ENCODE data around the gene SCAI. TPM values are rescaled to one million over a fixed set of nuclear protein-coding genes. Genes with fewer than 3 reads are reported as not detected.

SCAI gene
- total RNA-seq, 4 donors from 2014 or later = 10.4 to 13.4 (median 12.5) TPM

GRCh38 chr9:125142560-125143376 lies 560 bp downstream of the SCAI start:
- no peaks in the 10 kb centered on the region for H3K36me3 ChIP-seq
- H3K9me3 ChIP-seq = no peaks in the 10 kb centered on the region
- intact Hi-C loops (cut with DNase I) = loop anchor here (5.0 to 10.0 kb wide), 2 partner anchors 200 to 268 kb away; partner anchors contain the start of gene GOLGA1
- WGBS, 2 donors = 1 to 2% methylated on average over 26 to 45 of the region's 54 CpGs
- TF ChIP-seq POLR2A (IDR thresholded peaks at IDR 0.05) = no peak
- TF ChIP-seq, protein P1, sequence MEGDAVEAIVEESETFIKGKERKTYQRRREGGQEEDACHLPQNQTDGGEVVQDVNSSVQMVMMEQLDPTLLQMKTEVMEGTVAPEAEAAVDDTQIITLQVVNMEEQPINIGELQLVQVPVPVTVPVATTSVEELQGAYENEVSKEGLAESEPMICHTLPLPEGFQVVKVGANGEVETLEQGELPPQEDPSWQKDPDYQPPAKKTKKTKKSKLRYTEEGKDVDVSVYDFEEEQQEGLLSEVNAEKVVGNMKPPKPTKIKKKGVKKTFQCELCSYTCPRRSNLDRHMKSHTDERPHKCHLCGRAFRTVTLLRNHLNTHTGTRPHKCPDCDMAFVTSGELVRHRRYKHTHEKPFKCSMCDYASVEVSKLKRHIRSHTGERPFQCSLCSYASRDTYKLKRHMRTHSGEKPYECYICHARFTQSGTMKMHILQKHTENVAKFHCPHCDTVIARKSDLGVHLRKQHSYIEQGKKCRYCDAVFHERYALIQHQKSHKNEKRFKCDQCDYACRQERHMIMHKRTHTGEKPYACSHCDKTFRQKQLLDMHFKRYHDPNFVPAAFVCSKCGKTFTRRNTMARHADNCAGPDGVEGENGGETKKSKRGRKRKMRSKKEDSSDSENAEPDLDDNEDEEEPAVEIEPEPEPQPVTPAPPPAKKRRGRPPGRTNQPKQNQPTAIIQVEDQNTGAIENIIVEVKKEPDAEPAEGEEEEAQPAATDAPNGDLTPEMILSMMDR (IDR thresholded peaks at IDR 0.05) = no peak
- H3K27ac ChIP-seq = peak overlapping the region in 2 of 3 donors; percentile 71 to 74
- H3K27me3 ChIP-seq = no peaks in the 10 kb centered on the region
- H3K4me3 ChIP-seq (replicated peaks in 1 of 3) = peak overlapping the region; percentile 12 to 93 (median 58)
- H3K4me1 ChIP-seq = peaks cover 0 to 5% of the 10 kb centered on the region in 2 donors
- peak; percentile 10 to 12 for DNase-seq

- H3K27ac ChIP-seq = no peak overlapping the region
- WGBS, 2 donors = 97 to 98% methylated on average over 4 of the region's 4 CpGs
- no peak for DNase-seq
- no peak overlapping the region for H3K4me3 ChIP-seq (replicated peaks in 1 of 3)
- TF ChIP-seq POLR2A (IDR thresholded peaks at IDR 0.05) = no peak
- TF ChIP-seq, protein P1 (IDR thresholded peaks at IDR 0.05) = no peak
- H3K4me1 ChIP-seq = peaks cover 0 to 5% of the 10 kb centered on the region in 2 donors
- H3K9me3 ChIP-seq = no peaks in the 10 kb centered on the region
- no peaks in the 10 kb centered on the region for H3K27me3 ChIP-seq
- no peaks in the 10 kb centered on the region for H3K36me3 ChIP-seq
- intact Hi-C loops (cut with DNase I) = loop anchor here (5.0 to 10.0 kb wide), 2 partner anchors 199 to 267 kb away; partner anchors contain the start of gene GOLGA1
Measured at GRCh38 chr9:125141751-125142150, 1.6 kb downstream of the SCAI start.

GRCh38 chr9:125141251-125141650 lies 2.1 kb downstream of the SCAI start:
- no peaks in the 10 kb centered on the region for H3K9me3 ChIP-seq
- no peak for DNase-seq
- H3K27me3 ChIP-seq = no peaks in the 10 kb centered on the region
- WGBS, 2 donors = 86 to 93% methylated on average over 3 of the region's 3 CpGs
- H3K4me1 ChIP-seq = peaks cover 0 to 5% of the 10 kb centered on the region in 2 donors
- H3K27ac ChIP-seq = no peak overlapping the region
- no peak for TF ChIP-seq POLR2A (IDR thresholded peaks at IDR 0.05)
- TF ChIP-seq, protein P1 (IDR thresholded peaks at IDR 0.05) = no peak
- intact Hi-C loops (cut with DNase I) = loop anchor here (5.0 to 10.0 kb wide), 2 partner anchors 199 to 266 kb away; partner anchors contain the start of gene GOLGA1
- H3K36me3 ChIP-seq = no peaks in the 10 kb centered on the region
- no peak overlapping the region for H3K4me3 ChIP-seq (replicated peaks in 1 of 3)

- peaks cover 0 to 5% of the 10 kb centered on the region in 2 donors for H3K4me1 ChIP-seq
- no peaks in the 10 kb centered on the region for H3K27me3 ChIP-seq
- no peak overlapping the region for H3K27ac ChIP-seq
- DNase-seq = no peak
- intact Hi-C loops (cut with DNase I) = loop anchor here (5.0 to 10.0 kb wide), 2 partner anchors 198 to 266 kb away; partner anchors contain the start of gene GOLGA1
- no peaks in the 10 kb centered on the region for H3K9me3 ChIP-seq
- H3K4me3 ChIP-seq (replicated peaks in 1 of 3) = no peak overlapping the region
- TF ChIP-seq, protein P1 (IDR thresholded peaks at IDR 0.05) = no peak
- no peak for TF ChIP-seq POLR2A (IDR thresholded peaks at IDR 0.05)
- H3K36me3 ChIP-seq = no peaks in the 10 kb centered on the region
- WGBS, 2 donors = 94 to 100% methylated on average over 1 of the region's 1 CpG
Measured at GRCh38 chr9:125140576-125140975, 2.8 kb downstream of the SCAI start.

DNA sequence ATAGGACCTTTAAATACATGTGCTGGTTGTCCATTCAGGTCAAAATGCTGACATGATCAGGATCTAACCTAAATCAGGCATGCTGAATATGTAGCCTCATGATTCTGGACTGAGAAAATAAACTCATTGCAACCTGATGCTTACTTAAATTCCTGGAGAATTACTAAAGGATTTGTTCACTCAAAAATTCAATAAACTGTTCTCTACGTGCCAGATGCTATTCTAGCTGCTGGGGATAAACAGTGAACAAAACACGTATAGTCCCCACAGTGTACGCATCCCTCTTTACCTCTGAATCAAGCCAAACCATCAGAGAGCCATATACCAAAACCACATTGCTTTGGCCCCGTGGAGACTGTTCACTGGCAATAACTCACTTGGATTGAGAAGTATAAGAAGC lies 6.1 kb downstream of the SCAI start:
- no peak for DNase-seq
- Histone ChIP-seq H3K4me3 (replicated peaks in 1 of 3) (no peak overlapping the region), H3K9me3 (no peaks in the 10 kb centered on the region), H3K36me3 (no peaks in the 10 kb centered on the region), H3K27ac (no peak overlapping the region), H3K27me3 (no peaks in the 10 kb centered on the region), H3K4me1 (no peaks in the 10 kb centered on the region)
- 88 to 94% methylated on average over 4 of the region's 4 CpGs for WGBS, 2 donors
- TF ChIP-seq, protein P1 (IDR thresholded peaks at IDR 0.05) = no peak
- no peak for TF ChIP-seq POLR2A (IDR thresholded peaks at IDR 0.05)
- intact Hi-C loops (cut with DNase I) = no loop called here

All from thyroid gland (tissue), 4 donors.